Kidney (tissue), 14 donors: ENCODE results near the gene SUPT16H. TPM values are rescaled to one million over a fixed set of nuclear protein-coding genes. Genes with fewer than 3 reads are reported as not detected.

Experiments
- DNase-seq, 5 donors: peaks; one replicate each; pipeline ENCODE4 v3.0.0-alpha.2; 2013 to 2020
- FAIRE-seq: peaks from 2 replicates; lab custom pipeline; 2012; peaks lifted over from hg19 to GRCh38; lab: Jason Lieb, UNC
- H3K27ac ChIP-seq, 2 donors: one replicate each; pipeline ENCODE4 v1.7.0; 2013; ENCODE audit warnings: low read depth in 2 of 2, low read length in 2 of 2, inconsistent platforms in 1 of 2
- H3K27me3 ChIP-seq: one replicate; pipeline ENCODE4 v1.7.1; 2013; ENCODE audit warnings: low read length, inconsistent platforms; ENCODE audit not compliant: control insufficient read depth, insufficient read depth
- H3K36me3 ChIP-seq, 3 donors: one replicate each; pipeline versions ENCODE4 v1.7.0 to v1.7.1; 2013; ENCODE audit warnings: low read length in 3 of 3, control low read depth in 1 of 3, inconsistent platforms in 1 of 3; ENCODE audit not compliant: insufficient read depth in 3 of 3, control insufficient read depth in 2 of 3
- H3K4me1 ChIP-seq, 3 donors: one replicate each; pipeline versions ENCODE4 v1.7.0 to v1.7.1; 2013; ENCODE audit warnings: low read length in 3 of 3, inconsistent platforms in 1 of 3, low read depth in 1 of 3; ENCODE audit not compliant: control insufficient read depth in 2 of 3, insufficient read depth in 2 of 3
- H3K4me3 ChIP-seq, 3 donors: one replicate each; pipeline versions ENCODE4 v1.7.0 to v1.8.1; 2013; ENCODE audit warnings: low read length in 3 of 3, control low read depth in 1 of 3, inconsistent platforms in 1 of 3
- H3K9ac ChIP-seq, 3 donors: one replicate each; pipeline versions ENCODE4 v1.7.0 to v1.7.1; 2013; ENCODE audit warnings: low read length in 3 of 3, control low read depth in 1 of 3, inconsistent platforms in 1 of 3
- H3K9me3 ChIP-seq, 3 donors: one replicate each; pipeline versions ENCODE4 v1.7.0 to v1.7.1; 2013; ENCODE audit warnings: low read length in 3 of 3, control low read depth in 1 of 3, inconsistent platforms in 1 of 3; ENCODE audit not compliant: control insufficient read depth in 2 of 3, insufficient read depth in 1 of 3
- intact Hi-C: fragments of 100-400 bp; cut with DNase I; formaldehyde crosslinking; loops from one replicate; pipeline ENCODE4 v1.11.1; 2022
- polyA plus RNA-seq: library from polyadenylated mRNA; stranded (reverse); fragments of 350-450 nt; fragmentation: Illumina TruSeq; extraction: RNeasy Lipid Tissue Mini Kit (QIAGEN cat#74804); gene quantifications from one replicate; pipeline ENCODE4 v1.2.3, GENCODE V29; 2014; ENCODE audit warnings: low read depth, low replicate concordance; ENCODE audit not compliant: insufficient read depth
- total RNA-seq: library from RNA; stranded (reverse); fragmentation: NEBNext Ultra II Directional; extraction: Animal tissue kit (Norgen Biotek cat#: 25700); gene quantifications from one replicate; pipeline ENCODE4 v1.2.1, GENCODE V29; 2021
- TF ChIP-seq, protein P1 (sequence below): IDR thresholded peaks from 3 replicates; pipeline ENCODE4 v1.5.1; 2012; ENCODE audit warnings: mild to moderate bottlenecking, moderate library complexity, borderline replicate concordance; ENCODE audit not compliant: insufficient read depth; ENCODE audit errors: extremely low read depth
- donor health status: control.
- donor health status: control.
- donor health status: control.
- donor health status: control.
- donor health status: control.
- donor health status: DM: yes; HTN: yes; CAD: no.
- donor health status: Normal renal cell carcinoma (clear cell type).

The SUPT16H gene
- total and polyA plus RNA-seq, 2 donors from 2014 or later, result 38.1 to 58.8 TPM

DNA sequence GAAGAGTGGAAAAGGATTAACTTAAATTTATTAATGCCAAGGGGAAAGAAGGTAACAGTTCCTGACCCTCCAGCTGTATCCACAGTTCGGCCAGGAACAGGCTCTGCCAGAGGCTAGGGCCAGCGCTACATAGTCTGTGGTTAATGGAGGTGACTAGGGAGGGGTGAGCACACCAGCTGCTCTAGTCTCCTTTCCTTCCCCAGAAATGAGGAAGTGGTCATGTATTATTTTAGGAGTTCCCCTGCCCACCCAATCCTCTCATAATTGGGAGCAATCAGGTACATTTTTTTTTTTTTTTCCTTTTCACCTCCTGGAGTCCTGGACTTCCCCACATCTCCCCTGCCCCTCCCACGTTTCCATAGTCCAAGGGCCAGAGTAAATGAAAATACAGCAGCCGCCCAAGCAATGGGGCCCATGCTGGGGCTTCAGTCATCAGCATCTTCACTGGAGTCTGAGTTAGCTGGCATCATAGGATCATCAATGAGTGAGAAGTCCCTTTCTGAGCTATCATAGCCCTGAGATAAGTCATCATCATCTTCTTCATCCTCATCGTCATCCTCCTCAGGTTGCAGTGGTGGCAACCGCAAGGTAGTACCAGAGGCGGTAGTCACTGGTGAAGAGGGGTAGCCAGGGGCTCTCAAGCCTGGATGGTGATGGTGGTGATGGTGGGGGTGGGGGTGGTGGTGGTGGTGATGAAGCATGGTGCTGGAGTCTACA lies 1.5 kb upstream of the SUPT16H start:
- Histone ChIP-seq H3K4me3 (peak overlapping the region in 1 of 3 donors; percentile 97), H3K27ac (no peak overlapping the region), H3K36me3 (peaks cover 0 to 17% (median 8%) of the 10 kb centered on the region in 3 donors), H3K27me3 (no peaks in the 10 kb centered on the region), H3K9ac (no peak overlapping the region), H3K9me3 (no peaks in the 10 kb centered on the region), H3K4me1 (peaks cover 0 to 2% (median 0%) of the 10 kb centered on the region in 3 donors)
- TF ChIP-seq, protein P1, sequence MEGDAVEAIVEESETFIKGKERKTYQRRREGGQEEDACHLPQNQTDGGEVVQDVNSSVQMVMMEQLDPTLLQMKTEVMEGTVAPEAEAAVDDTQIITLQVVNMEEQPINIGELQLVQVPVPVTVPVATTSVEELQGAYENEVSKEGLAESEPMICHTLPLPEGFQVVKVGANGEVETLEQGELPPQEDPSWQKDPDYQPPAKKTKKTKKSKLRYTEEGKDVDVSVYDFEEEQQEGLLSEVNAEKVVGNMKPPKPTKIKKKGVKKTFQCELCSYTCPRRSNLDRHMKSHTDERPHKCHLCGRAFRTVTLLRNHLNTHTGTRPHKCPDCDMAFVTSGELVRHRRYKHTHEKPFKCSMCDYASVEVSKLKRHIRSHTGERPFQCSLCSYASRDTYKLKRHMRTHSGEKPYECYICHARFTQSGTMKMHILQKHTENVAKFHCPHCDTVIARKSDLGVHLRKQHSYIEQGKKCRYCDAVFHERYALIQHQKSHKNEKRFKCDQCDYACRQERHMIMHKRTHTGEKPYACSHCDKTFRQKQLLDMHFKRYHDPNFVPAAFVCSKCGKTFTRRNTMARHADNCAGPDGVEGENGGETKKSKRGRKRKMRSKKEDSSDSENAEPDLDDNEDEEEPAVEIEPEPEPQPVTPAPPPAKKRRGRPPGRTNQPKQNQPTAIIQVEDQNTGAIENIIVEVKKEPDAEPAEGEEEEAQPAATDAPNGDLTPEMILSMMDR, result no peak
- intact Hi-C loops, result no loop called here
- FAIRE-seq, result no peak
- no peak for DNase-seq

DNA sequence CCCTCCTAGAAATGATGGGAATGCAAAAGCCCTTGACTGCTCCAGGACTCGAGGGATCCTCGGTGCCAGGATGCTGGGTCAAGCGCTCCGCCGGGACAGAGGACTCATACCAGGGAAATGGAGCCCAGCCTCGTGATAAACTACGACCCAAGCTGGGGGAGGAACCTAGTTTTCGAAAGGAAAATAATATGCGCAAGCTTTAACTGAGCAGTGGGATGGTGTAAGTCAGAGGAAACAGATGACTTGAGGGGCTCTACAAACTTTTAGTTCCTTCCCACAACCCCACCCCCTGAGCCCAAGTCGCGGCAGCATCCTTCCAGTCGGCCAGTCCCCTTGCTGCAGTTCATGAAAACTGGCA lies 654 bp upstream of the SUPT16H start:
- Histone ChIP-seq H3K36me3 (peaks cover 0 to 11% (median 8%) of the 10 kb centered on the region in 3 donors), H3K4me1 (peaks cover 0 to 2% (median 0%) of the 10 kb centered on the region in 3 donors), H3K9ac (peak overlapping the region; percentile 44 to 97 (median 96)), H3K27me3 (no peaks in the 10 kb centered on the region), H3K27ac (peak overlapping the region; percentile 61 to 95), H3K4me3 (peak overlapping the region; percentile 94 to 99 (median 97)), H3K9me3 (no peaks in the 10 kb centered on the region)
- TF ChIP-seq, protein P1, result no peak
- DNase-seq (no peak), FAIRE-seq (no peak)
- intact Hi-C loops, result no loop called here

DNA sequence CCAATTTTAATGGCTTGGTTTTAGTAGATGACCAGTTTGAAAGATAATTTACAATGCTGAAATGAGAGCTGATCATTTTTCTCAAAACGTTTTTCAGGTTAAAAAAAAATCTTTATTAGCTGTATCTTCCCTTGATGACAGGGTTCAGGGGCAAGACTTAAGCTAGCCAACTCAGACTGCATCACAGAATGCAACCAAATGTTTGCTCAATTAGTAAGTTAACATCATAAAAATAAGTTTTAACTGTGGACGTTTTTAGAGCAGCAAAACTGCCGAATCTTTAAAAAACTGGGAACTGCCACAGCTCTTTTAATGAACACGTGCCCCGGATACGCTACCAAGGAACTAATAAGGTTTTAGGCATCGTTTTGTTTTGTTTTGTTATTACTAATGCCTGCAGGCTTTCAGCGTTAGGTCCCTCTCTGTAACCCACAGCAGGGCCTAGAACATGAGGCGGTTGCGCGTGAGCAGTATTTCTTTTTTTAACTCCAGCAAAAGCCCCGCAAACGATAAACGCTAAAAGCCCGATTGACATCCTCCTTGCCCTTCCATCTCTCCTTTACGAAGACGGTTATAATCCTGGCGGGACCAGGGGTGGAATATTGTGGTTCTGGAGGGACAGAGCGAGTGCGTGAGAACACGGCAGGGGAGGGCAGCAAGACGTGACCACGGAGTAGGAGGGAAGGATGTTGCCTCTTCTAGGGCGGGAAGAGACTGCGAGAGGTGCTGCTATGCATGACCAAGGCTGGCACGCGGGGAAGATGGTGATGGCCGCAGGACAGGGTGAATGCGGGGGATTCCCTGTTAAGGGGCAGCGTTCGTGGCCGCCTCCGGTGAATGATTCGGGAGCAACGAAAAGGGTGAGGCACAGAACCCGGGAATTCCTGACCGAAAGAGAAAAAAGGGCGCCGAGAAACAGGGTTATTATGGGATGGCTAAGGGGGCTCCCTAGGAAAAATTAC lies 652 bp downstream of the SUPT16H start:
- peaks cover 0 to 10% (median 6%) of the 10 kb centered on the region in 3 donors for H3K36me3 ChIP-seq
- H3K27me3 ChIP-seq, result no peaks in the 10 kb centered on the region
- H3K4me1 ChIP-seq, result peaks cover 0 to 2% (median 0%) of the 10 kb centered on the region in 3 donors
- no peaks in the 10 kb centered on the region for H3K9me3 ChIP-seq
- peak overlapping the region; percentile 68 to 97 (median 96) for H3K9ac ChIP-seq
- TF ChIP-seq, protein P1, result no peak
- FAIRE-seq, result no peak
- intact Hi-C loops, result no loop called here
- peak overlapping the region; percentile 61 to 95 for H3K27ac ChIP-seq
- peak overlapping the region; percentile 94 to 99 (median 97) for H3K4me3 ChIP-seq
- peak; percentile 40 to 80 (median 74) for DNase-seq
